ENCODE results near the gene XG.

DNA sequence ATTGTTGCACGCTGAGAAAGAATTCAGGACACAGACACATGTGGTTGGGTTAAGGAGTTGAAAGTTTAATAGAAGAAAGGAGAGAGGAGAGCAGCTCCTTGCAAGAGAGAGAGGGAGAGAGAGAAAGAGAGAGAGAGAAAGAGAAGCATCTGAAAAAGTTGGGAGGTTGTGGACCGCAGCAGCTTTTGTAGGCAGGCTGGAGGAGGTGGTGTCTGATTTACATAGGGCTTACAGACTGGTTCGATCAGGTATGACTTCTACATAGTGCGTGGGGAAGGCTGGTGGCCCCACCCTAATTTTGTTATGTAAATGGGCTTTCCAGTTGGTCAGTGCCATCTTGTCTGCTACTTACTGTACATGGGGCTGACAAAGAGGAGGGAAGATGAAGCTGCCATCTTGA, 49.4 kb downstream of the XG start:
- TF ChIP-seq, protein P1, sequence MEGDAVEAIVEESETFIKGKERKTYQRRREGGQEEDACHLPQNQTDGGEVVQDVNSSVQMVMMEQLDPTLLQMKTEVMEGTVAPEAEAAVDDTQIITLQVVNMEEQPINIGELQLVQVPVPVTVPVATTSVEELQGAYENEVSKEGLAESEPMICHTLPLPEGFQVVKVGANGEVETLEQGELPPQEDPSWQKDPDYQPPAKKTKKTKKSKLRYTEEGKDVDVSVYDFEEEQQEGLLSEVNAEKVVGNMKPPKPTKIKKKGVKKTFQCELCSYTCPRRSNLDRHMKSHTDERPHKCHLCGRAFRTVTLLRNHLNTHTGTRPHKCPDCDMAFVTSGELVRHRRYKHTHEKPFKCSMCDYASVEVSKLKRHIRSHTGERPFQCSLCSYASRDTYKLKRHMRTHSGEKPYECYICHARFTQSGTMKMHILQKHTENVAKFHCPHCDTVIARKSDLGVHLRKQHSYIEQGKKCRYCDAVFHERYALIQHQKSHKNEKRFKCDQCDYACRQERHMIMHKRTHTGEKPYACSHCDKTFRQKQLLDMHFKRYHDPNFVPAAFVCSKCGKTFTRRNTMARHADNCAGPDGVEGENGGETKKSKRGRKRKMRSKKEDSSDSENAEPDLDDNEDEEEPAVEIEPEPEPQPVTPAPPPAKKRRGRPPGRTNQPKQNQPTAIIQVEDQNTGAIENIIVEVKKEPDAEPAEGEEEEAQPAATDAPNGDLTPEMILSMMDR (IDR thresholded peaks at IDR 0.05; ENCODE audit: extremely low read depth in 1 of 2, insufficient read depth in 1 of 2, low read depth in 1 of 2, low read length in 2 of 2): no peak
- TF ChIP-seq POLR2AphosphoS5 (IDR thresholded peaks at IDR 0.05; ENCODE audit: insufficient read depth, low read depth, low read length) (no peak), EZH2 (IDR thresholded peaks at IDR 0.05; ENCODE audit: borderline replicate concordance, low read depth, low read length, severe bottlenecking) (no peak), POLR2A (IDR thresholded peaks at IDR 0.05; ENCODE audit: low read depth, low read length) (no peak), MYC (IDR thresholded peaks at IDR 0.05; ENCODE audit: low read depth, low read length) (no peak), GATA2 (IDR thresholded peaks at IDR 0.05; ENCODE audit: insufficient read depth, insufficient read length, low read depth, low read length) (no peak), JUN (IDR thresholded peaks at IDR 0.05; ENCODE audit: borderline replicate concordance, insufficient read depth, insufficient read length, low read depth) (no peak)
- TF ChIP-seq, protein P2, sequence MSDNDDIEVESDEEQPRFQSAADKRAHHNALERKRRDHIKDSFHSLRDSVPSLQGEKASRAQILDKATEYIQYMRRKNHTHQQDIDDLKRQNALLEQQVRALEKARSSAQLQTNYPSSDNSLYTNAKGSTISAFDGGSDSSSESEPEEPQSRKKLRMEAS (IDR thresholded peaks at IDR 0.05; ENCODE audit: insufficient read depth, insufficient read length): no peak
